Common myeloid progenitor, CD34-positive (primary cell): Measurements from ENCODE around the gene UQCR10.

Experiments
- CTCF ChIA-PET: fragments of 350-600 bp; sonication (Branson Sonifier 250); formaldehyde crosslinking; loops from one replicate; lab custom pipeline; 2021; ENCODE audit warnings: antibody characterized with exemption; lab: Charles Lee
- POLR2A ChIA-PET: fragments of 350-600 bp; sonication (Branson Sonifier 250); formaldehyde crosslinking; loops from one replicate; lab custom pipeline; 2021; ENCODE audit warnings: antibody characterized with exemption; lab: Charles Lee
- DNase-seq, 3 donors: peaks; one replicate each; pipeline versions ENCODE4 v3.0.0 to v3.0.0-alpha.2; 2013
- H3K27ac ChIP-seq, 2 experiments: 1 replicate in 1 of 2; 2 replicates in 1 of 2; pipeline ENCODE4 v1.7.0; 2013; ENCODE audit warnings: inconsistent platforms in 2 of 2, low read length in 2 of 2, mild to moderate bottlenecking in 2 of 2, low read depth in 1 of 2, moderate library complexity in 1 of 2; ENCODE audit not compliant: severe bottlenecking in 2 of 2, insufficient read depth in 1 of 2, poor library complexity in 1 of 2
- H3K27me3 ChIP-seq, 5 experiments: replicated peaks in 2 of 5; 1 replicate in 3 of 5; 2 replicates in 2 of 5; pipeline versions ENCODE4 v1.6.1 to v1.7.0; 2013; ENCODE audit warnings: low read length in 4 of 5, mild to moderate bottlenecking in 2 of 5, moderate library complexity in 2 of 5, inconsistent platforms in 1 of 5; ENCODE audit not compliant: insufficient read depth in 5 of 5, control insufficient read depth in 4 of 5
- H3K36me3 ChIP-seq, 4 experiments: 1 replicate in 2 of 4; 2 replicates in 2 of 4; pipeline versions ENCODE4 v1.6.1 to v1.7.0; 2013; ENCODE audit warnings: low read length in 3 of 4, control low read depth in 1 of 4, mild to moderate bottlenecking in 1 of 4; ENCODE audit not compliant: control insufficient read depth in 4 of 4, insufficient read depth in 4 of 4
- H3K4me1 ChIP-seq, 4 experiments: 1 replicate in 3 of 4; 2 replicates in 1 of 4; pipeline versions ENCODE4 v1.6.1 to v1.7.1; 2013; ENCODE audit warnings: low read length in 3 of 4, mild to moderate bottlenecking in 3 of 4, control low read depth in 1 of 4, inconsistent platforms in 1 of 4, moderate library complexity in 1 of 4; ENCODE audit not compliant: control insufficient read depth in 4 of 4, insufficient read depth in 4 of 4; ENCODE audit errors: control extremely low read depth in 1 of 4
- H3K4me3 ChIP-seq, 7 experiments: 1 replicate in 4 of 7; 2 replicates in 3 of 7; pipeline versions ENCODE4 v1.5.1 to v1.7.0; 2013; ENCODE audit warnings: mild to moderate bottlenecking in 7 of 7, low read length in 6 of 7, moderate library complexity in 6 of 7, inconsistent platforms in 2 of 7, low read depth in 2 of 7, control low read depth in 1 of 7; ENCODE audit not compliant: insufficient read depth in 4 of 7, control insufficient read depth in 1 of 7; ENCODE audit errors: extremely low read depth in 1 of 7
- H3K9me3 ChIP-seq, 5 experiments: 1 replicate in 4 of 5; 2 replicates in 1 of 5; pipeline versions ENCODE4 v1.6.1 to v1.7.1; 2013; ENCODE audit warnings: low read length in 4 of 5, mild to moderate bottlenecking in 2 of 5, inconsistent platforms in 1 of 5, low read depth in 1 of 5, moderate library complexity in 1 of 5; ENCODE audit not compliant: control insufficient read depth in 4 of 5, insufficient read depth in 2 of 5; ENCODE audit errors: control extremely low read depth in 1 of 5
- WGBS: methylation state at CpG from one replicate; pipeline ENCODE4 v1.1.5; 2013; ENCODE audit not compliant: insufficient coverage; 5-methylcytosine and 5-hydroxymethylcytosine counted together

Gene UQCR10

DNA sequence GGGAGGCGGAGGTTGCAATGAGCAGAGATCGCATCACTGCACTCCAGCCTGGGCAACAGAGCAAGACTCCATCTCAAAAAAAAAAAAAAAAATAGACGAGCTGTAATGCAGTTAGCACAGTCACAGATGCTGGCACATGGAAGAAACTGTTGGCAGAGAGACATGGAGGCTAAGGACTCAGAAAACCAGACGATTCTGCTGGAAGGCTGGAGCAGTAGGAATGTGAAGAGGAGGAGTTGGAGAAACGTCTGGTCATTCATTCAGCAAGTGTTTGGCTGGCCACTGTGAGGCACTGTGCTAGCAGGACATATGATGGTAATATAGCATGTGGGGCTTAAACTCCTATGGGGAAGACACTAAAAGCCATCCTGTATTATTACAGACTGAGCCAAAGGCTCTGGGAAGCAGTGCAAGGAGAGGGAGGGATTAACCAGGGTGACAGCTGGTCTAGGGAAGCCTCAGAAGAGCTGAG lies 5.0 kb downstream of the UQCR10 start:
- peaks cover 0 to 13% (median 11%) of the 10 kb centered on the region in 4 experiments for H3K4me1 ChIP-seq
- H3K4me3 ChIP-seq, result no peak overlapping the region
- 75% methylated on average over 4 of the region's 5 CpGs for WGBS
- CTCF ChIA-PET, result interaction anchor here (1.5 to 1.8 kb wide), 3 partner anchors 10 to 233 kb away, joined by 3 to 8 read pairs (median 6); no protein-coding TSS in a partner anchor
- no peaks in the 10 kb centered on the region for H3K9me3 ChIP-seq
- H3K27ac ChIP-seq, result no peak overlapping the region
- H3K27me3 ChIP-seq, result no peaks in the 10 kb centered on the region
- peak in 2 of 3 donors; percentile 9 to 13 for DNase-seq
- peaks cover 0 to 15% (median 13%) of the 10 kb centered on the region in 4 experiments for H3K36me3 ChIP-seq
- POLR2A ChIA-PET, result no interaction called here

DNA sequence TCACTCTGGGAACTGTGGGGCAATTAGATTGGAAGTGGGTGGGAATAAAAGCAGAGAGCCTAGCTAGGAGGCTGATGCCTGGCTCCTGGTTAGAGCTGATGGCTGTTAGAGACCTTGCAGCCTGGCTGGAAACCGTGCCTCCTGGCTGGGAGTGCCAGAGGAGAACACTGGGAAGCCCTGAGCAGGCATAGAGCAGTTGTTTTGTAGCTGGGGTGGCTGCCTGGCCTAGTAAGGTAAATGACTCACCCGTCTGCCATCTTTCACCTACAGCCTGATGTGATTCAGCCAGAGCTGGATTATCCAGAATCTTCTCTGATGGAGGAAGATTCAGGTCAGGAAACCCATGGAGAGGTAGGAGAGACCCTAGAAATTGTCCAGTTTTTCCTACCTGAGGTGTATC lies 6.1 kb downstream of the UQCR10 start:
- POLR2A ChIA-PET, result no interaction called here

DNA sequence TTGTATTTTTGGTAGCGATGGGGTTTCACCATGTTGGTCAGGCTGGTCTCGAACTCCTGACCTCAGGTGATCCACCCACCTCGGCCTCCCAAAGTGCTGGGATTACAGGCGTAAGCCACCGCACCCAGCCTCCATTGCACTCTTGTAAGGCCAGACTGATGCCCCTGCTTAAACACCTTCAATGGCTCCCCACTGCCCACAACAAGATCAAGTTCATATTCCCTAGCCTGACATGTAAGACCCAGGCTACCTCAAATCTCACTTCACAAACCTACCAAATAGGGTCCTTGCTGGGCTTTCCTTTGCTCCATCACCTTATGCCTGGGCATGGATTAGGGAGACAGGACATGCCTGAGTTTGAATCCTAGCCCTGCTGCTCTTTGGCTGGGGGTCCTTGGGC lies 13.1 kb downstream of the UQCR10 start:
- H3K4me3 ChIP-seq, result no peak overlapping the region
- H3K27me3 ChIP-seq, result no peaks in the 10 kb centered on the region
- 100% methylated on average over 5 of the region's 5 CpGs for WGBS
- no peaks in the 10 kb centered on the region for H3K4me1 ChIP-seq
- ChIA-PET CTCF (interaction anchor here (1.0 kb wide), 1 partner anchor 64 kb away, joined by 3 read pairs; no protein-coding TSS in a partner anchor), POLR2A (no interaction called here)
- no peaks in the 10 kb centered on the region for H3K9me3 ChIP-seq
- no peaks in the 10 kb centered on the region for H3K36me3 ChIP-seq
- DNase-seq, result no peak
- no peak overlapping the region for H3K27ac ChIP-seq

More for the DNA sequence above, 6.1 kb downstream of the UQCR10 start:
- no peak overlapping the region for H3K27ac ChIP-seq
- peaks cover 0 to 15% (median 13%) of the 10 kb centered on the region in 4 experiments for H3K36me3 ChIP-seq
- H3K4me1 ChIP-seq, result peaks cover 0 to 7% (median 3%) of the 10 kb centered on the region in 4 experiments
- H3K4me3 ChIP-seq, result no peak overlapping the region
- DNase-seq, result no peak
- H3K9me3 ChIP-seq, result no peaks in the 10 kb centered on the region
- WGBS, result 100% methylated on average over 2 of the region's 2 CpGs
- CTCF ChIA-PET, result interaction anchor here (1.5 to 1.8 kb wide), 3 partner anchors 8 to 232 kb away, joined by 3 to 8 read pairs (median 6); no protein-coding TSS in a partner anchor
- H3K27me3 ChIP-seq, result no peaks in the 10 kb centered on the region

DNA sequence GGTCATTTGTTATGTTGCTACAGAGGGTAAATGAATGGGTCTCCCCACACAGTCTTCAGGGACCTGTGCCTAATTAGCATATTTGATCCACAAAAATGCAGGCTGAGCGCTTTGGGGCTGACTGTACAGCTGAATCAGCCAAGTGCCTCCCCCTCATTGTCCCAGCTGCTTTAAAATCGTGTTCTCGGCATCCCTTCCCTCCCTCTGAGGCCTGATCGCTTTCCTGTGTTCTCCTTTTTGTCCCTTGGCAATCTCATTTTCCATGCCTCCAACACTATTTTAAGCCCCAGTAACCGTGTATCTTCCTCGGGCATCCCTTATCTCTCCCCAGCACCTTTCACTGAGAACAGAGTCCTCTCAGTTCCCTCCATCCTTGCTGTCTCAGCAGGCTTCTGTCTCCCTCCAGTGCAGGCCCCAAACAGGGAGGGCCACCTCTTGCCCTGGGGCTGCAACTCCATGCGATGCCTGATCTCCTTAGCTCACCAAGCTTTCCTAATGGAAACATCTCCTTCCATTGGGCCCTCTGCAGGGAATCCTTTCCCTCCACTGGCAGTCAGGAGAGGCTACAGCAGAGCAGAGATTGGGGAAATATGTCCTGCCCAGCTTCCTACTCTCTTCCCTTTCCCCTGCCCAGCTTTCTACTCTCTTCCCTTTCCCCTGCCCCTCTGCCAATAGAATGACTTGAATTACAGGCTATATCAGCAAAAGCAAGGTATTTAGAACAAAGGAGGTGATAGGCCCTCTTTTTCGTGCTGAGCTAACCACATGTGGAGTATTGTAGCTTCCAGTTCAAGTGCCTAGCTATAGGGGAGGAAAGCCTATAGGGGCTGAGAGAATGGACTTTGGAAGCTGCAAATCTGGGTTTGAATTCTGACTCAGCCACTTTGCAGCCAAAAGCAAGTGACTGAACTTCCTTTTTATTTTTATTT lies 13.8 kb downstream of the UQCR10 start:
- ChIA-PET POLR2A (no interaction called here), CTCF (interaction anchor here (0.6 to 1.7 kb wide), 3 partner anchors 8 to 91 kb away, joined by 3 to 8 read pairs (median 4); no protein-coding TSS in a partner anchor)
- WGBS, result 59% methylated on average over 7 of the region's 8 CpGs
- H3K4me3 ChIP-seq, result no peak overlapping the region
- DNase-seq, result peak in 2 of 3 donors; percentile 19 to 52
- H3K27ac ChIP-seq, result no peak overlapping the region
- no peaks in the 10 kb centered on the region for H3K27me3 ChIP-seq
- H3K4me1 ChIP-seq, result no peaks in the 10 kb centered on the region
- H3K36me3 ChIP-seq, result no peaks in the 10 kb centered on the region
- H3K9me3 ChIP-seq, result no peaks in the 10 kb centered on the region

DNA sequence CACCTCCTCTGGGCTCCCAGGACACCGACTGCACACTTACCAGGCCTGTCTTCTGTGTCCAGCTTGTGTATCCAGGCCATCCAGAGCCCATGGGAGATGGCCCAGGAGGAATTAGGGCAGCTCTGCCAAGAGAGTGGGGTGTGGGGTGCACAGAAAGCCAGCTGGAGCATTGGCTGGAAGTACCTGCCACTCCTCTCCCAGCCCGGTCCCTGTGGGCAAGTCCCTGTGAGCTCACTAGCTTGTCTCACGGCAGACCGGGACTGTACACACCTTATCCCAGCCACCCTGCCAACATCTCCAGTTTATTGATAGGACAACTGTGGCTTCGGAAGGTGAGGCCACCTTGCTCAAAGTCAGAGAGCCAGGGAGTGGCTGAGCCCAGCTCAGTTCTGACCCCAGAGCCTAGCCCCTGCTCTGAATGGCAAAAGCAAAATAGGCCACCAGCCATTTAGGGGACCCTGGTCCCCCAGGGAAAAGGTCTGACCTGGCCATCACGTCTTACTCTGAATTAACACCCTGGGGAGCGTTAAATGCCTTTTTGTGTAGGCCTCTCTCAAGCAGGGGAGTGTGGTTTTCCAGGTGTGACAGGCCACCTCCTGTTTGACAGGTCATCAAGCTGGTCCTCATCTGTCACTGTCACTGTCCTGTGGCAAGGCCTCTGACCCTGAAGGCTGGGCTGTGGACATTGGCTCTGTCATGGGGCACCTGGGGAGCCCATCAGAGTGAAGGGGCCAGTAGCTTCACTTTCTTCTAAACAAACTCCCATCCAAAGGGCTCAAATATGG lies 15.1 kb downstream of the UQCR10 start:
- H3K27me3 ChIP-seq, result no peaks in the 10 kb centered on the region
- no peak for DNase-seq
- ChIA-PET CTCF (interaction anchor here (1.5 to 1.7 kb wide), 2 partner anchors 10 to 92 kb away, joined by 4 to 8 read pairs; no protein-coding TSS in a partner anchor), POLR2A (no interaction called here)
- H3K4me3 ChIP-seq, result no peak overlapping the region
- no peaks in the 10 kb centered on the region for H3K9me3 ChIP-seq
- 97% methylated on average over 6 of the region's 7 CpGs for WGBS
- H3K27ac ChIP-seq, result no peak overlapping the region
- H3K4me1 ChIP-seq, result no peaks in the 10 kb centered on the region
- peaks cover 0 to 2% (median under 1%) of the 10 kb centered on the region in 4 experiments for H3K36me3 ChIP-seq

DNA sequence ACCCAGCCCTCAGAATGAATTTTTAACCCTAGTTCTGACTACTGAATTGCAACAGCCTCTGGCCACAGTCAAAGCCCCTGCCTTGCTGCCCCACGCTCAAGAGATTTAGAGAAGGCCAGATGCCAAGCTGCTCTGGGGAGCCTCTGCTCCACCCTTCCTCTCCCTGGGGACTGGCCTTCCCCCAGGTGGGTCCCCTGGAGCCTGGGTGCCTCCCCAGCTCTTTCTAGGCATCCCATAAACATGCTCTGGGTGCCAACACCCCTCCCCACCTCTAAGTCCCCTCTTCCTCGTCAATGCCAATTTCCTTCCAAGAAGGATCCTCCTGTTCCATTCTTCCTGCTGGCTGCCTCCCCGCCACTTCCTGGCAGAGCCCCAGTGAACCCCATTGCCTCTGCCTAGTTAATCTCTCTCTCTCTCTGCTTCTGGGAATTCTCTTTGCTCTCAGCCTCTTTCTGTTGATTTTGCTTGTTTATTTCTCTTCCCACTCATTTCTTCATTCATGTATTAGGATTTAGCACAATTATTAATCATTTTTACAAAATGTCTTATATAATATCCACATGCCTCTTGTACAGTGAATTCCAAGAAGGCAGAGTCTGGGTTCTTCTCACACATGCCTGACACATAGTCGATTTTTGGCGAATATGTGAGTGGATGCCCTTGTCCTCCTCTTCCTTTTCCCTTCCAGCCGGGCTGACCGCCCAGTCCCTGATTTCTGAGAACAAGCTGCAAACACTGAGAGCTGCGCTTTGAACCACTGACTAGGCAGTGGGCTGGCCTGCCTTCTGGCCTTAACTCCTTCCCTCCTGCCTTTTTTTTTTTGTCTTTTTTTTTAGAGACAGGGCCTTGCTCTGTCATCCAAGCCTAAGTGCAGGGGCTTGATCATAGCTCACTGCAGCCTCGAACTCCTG lies 17.5 kb downstream of the UQCR10 start:
- POLR2A ChIA-PET, result no interaction called here
- H3K36me3 ChIP-seq, result peaks cover 4 to 25% (median 14%) of the 10 kb centered on the region in 4 experiments
- no peaks in the 10 kb centered on the region for H3K9me3 ChIP-seq
- H3K27me3 ChIP-seq, result no peaks in the 10 kb centered on the region
- H3K27ac ChIP-seq, result no peak overlapping the region
- CTCF ChIA-PET, result interaction anchor here (0.9 kb wide), 1 partner anchor 57 kb away, joined by 4 read pairs; no protein-coding TSS in a partner anchor
- no peak overlapping the region for H3K4me3 ChIP-seq
- H3K4me1 ChIP-seq, result no peaks in the 10 kb centered on the region
- DNase-seq, result no peak
- 93% methylated on average over 6 of the region's 9 CpGs for WGBS
